GM19035 (cell line): Measurements from ENCODE around the gene ZNF207.
"Not testable (repeated sequence)": the region's sequence is repeated elsewhere in the genome, so short reads cannot be mapped to it uniquely, and the experiment has no call there.

Experiments
- ATAC-seq: cut with Tn5 transposase; IDR thresholded peaks from one replicate; pipeline ENCODE4 v1.9.1; 2021; ENCODE audit not compliant: unreplicated experiment

Gene ZNF207

GRCh38 chr17:32349854-32350665 lies at the start of gene ZNF207:
Gene ZNF207, plus strand, starts transcription at chr17:32350157. Its CDS starts 129 bp downstream, at chr17:32350286.
- peak; percentile 92 for ATAC-seq

GRCh38 chr17:32302037-32302436 lies 47.9 kb upstream of the ZNF207 start:
- no peak for ATAC-seq

DNA sequence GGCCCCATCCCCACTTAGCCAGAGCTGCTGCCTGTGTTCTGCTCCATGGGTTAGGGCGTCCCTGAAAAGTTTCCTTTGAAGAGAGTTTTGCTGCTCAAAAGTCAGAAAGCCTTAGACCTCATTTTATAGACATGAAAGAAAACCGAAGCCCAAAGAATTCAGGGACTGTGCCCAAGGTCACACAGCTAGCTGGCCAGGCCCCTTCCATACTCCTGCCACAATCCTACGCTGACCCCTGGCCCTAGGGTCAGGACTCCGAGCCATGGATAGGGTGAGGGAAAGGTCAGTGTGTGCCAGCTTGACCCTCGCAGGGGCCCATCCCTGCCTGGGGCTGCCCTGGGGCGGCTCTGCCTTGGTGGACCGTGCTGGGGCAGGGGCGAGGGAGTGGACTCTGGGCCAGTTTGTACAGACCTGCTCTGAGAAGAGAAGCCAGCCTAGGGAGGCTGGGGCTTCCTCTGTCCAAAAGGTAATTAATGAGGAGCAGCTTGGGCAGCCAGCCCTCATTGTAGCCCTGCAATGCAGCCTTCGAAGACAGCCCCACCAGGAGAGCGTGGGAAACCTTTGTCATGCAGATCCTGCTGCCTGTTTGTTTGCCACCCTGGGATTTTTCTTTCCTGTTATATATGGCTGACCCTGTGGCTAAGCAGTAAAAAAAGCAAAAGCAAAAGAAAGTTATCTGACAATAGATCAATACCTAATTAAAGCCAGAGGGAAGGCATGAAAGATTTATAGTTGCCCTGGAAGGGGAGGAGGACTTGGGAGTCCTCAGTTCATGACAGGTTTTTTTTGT lies 46.9 kb upstream of the ZNF207 start:
- ATAC-seq, result no peak

DNA sequence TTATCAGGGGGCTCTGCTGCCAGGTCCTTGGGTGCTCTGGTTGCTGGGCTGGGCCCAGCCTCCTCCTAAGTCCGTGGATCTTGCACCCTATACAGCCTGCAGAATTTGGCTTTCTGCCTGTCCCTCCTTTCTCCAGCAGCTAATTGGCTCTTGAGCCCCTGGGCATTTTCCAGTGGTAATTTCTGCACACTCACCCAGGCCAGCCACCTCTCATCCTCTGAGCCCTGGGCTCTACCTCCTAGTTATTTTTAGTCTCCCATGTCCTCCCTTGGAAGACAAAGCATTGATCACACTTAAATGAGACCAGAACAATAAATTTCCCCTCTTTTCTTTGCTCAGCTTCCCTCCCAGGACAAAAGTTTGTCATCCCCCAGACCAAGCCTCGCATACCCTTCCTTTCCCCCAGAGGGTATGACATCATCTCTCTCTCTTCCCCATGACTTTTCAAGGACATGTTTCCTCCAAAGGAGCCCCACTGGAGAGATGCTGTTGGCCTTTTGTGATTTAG lies 46.1 kb upstream of the ZNF207 start:
- ATAC-seq, result no peak

GRCh38 chr17:32305049-32305448 lies 44.9 kb upstream of the ZNF207 start:
- no peak for ATAC-seq

- ATAC-seq, result no peak
Measured at GRCh38 chr17:32307658-32308057, 42.3 kb upstream of the ZNF207 start.

- ATAC-seq, result no peak
Measured at GRCh38 chr17:32311028-32311536, 38.9 kb upstream of the ZNF207 start.

- ATAC-seq, result no peak
Measured at GRCh38 chr17:32314636-32315035, 35.3 kb upstream of the ZNF207 start.

DNA sequence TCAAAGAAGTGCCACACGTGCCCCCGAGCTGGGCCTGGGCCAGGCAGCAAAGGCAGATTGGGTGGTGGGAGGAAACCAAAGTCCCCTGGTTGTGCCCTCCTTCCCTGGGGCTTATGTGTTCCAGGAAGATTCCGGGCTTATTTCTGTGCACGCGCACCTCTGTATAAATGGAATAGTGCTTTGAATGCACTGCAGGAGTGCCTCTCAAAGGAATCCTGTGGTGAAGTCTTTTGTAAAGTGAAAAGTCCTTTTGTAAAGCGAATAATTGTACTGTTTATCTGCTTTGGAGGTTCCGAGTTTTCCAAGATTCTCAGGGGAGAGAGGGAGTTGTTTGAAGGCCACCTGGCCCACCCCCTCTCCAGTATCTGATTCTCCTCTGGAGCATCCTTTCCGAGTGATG lies 34.8 kb upstream of the ZNF207 start:
- ATAC-seq, result no peak

GRCh38 chr17:32316653-32317052 lies 33.3 kb upstream of the ZNF207 start:
- not testable (repeated sequence) for ATAC-seq

DNA sequence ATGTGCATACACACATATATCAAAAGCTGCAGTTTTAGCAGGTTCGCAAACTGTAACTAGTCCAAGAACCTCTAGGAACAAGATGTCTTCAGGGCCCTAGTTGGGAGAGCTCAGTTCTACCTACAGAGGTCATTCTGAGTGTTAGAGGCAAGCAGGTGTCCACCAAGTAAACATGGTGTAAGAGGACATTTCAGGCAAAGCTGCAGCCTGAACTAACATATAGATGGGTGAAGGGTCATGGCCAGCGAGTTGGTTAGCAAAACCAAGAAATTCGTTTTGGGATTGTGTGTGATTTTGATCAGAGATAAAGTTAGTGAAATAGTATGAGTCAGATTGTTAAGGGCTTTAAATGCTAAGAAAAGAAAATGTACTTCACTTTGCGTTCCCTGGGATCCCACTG lies 32.6 kb upstream of the ZNF207 start:
- ATAC-seq, result no peak

GRCh38 chr17:32318071-32318470 lies 31.9 kb upstream of the ZNF207 start:
- ATAC-seq, result no peak

DNA sequence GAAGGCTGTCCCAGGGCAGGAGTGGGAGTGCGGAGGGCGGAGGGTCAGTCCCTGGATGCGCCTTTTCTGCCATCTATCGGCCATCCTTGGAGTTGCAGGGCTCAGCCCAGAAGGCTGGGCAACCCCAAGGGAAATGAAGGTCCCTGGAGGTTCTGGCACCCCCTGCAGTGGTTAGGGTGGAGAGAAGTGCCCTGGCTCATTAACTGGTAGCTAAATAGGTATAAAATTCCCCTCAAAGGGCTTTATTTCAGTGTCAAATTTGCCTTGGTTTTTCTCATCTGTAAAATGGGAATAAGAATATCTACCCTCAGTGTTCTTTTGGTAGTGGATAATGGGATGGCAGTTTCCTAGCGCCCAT lies 30.4 kb upstream of the ZNF207 start:
- ATAC-seq, result peak; percentile 72

DNA sequence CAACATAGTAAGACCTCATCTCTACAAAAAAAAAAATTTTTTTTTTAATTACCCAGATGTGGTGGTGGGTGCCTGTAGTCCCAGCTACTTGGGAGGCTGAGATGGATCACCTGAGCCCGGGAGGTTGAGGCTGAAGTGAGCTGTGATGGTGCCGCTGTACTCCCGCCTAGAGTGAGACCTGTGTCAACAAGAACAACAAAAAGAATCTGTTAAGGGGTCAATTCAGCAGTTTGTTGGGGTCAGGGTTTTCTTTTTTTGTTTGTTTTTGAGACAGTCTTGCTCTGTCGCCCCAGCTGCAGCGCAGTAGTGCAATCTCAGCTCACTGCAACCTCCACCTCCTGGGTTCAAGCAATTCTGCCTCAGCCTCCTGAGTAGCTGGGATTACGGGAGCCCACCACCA lies 29.9 kb upstream of the ZNF207 start:
- ATAC-seq, result not testable (repeated sequence)

GRCh38 chr17:32320847-32321246 lies 29.1 kb upstream of the ZNF207 start:
- no peak for ATAC-seq

DNA sequence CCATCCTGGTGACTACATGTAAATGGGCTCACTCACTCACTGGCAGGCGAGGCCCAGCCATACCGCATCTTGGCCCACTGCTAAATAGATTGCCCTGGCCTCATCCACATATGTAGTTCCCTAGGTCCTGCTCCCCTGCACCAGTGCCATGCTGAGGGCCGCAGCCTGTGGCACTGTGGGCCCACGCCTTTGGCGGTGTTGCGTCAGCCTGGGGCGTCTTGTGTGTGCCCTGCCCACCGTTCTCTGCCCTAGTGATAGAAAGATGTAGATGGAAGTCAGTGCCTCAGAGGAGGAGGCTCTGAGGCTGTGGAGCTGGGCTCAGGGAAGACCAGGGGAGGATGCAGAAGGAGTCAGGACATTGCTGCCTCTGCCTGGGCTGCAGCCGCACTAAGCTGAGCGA lies 26.9 kb upstream of the ZNF207 start:
- no peak for ATAC-seq

GRCh38 chr17:32323811-32324491 lies 26.0 kb upstream of the ZNF207 start:
- ATAC-seq, result no peak

DNA sequence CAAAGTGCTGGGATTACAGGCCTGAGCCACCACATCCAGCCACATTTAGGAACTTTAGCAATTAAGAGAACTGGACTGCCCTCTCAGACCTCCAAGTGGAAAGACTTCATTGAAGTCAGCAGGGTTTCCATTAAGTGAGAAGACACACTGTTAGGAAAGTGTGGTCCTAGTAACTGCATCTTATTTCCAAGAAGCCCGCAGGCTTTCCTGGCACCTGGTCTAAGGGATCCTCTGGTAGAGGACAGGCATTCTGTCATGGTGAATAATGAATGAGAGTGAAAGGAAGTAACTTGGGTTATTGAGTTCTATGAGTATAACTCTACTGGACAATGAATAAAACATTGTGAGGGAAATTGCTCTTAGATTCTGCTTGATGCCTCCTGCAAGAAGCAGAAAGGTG lies 22.0 kb upstream of the ZNF207 start:
- ATAC-seq, result no peak

DNA sequence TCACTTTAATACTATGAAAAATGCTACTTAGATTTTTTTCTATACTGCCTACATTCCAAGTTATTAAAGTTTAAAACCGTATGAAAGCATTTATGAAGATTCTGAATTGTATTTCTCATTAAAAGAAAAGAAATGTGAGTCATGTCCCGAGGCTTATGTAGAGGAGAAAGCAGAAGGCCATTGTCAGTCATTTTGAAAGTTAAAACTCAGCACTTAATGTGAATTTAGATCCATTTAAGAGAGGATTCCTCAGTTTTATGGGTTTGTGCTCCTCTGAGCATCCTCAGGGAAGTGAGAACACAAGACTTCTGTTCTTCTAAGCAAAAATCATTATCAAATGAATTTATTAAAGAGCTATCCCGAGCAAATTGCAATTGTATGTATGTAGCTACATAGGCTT lies 19.8 kb upstream of the ZNF207 start:
- no peak for ATAC-seq

DNA sequence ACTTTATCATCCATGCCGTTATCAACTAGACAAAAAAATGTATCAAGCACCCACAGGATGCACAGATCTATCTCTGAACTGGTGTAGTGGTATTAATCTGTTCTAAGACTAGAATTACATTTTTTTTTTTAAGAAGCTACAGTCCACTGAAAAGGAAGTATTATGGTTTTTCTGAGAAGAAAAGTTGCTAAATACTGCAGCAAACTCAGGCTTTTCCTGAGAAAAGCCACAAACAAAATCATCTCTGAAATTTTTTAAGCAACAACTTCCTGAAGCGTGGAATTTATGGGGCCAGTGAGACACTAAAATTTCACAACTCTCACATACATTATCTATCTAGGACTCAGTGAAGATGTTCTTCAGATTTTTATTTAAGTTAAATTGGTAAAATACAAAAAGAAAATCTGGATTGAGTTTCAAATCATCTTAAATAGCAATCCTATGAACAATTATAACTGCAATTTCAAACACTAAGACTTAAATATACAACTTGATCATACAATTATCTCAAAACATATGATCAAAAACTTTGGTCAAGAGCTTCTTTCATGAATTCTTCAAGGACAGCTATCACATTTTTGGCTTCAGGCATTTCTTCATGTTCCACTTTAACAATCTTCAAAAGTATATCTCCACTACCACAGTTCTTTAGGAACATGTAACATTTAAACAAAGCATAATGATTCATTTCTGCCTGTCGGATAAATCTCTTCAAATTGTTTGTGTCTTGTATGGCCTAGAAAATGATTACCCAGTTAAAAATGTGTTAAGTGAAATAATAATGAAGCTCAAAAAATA lies 18.5 kb upstream of the ZNF207 start:
- ATAC-seq, result no peak

DNA sequence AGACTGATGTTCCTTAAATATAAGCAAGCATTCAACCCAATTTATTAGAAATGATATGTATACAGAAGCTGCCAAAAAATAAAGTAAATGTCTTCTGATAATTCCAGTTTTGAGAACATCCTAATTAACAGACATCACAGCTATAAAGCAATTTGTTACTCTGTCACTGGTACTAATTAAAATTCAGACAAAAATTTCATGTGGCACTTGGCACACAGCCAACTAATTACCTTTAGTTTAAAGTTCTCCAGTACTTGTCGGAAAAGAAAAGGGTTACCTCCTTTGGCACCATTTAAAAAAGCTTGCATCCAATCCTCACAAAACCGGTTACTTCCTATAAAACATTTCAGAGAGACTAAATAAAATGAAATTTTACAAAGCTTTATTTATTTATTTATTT lies 16.8 kb upstream of the ZNF207 start:
- no peak for ATAC-seq
